K562 (cell line): Measurements from ENCODE around the gene FAM110D. TPM values are rescaled to one million over a fixed set of nuclear protein-coding genes. Genes with fewer than 3 reads are reported as not detected.

Source experiments
- CBFA2T3 ChIP-seq: fragments of 450-650 bp; IDR thresholded peaks from 2 replicates; pipeline ENCODE4 v1.6.1; 2017
- ETV1 ChIP-seq: fragments of 450-650 bp; conservative IDR thresholded peaks from 2 replicates; pipeline ENCODE4 v1.6.1; 2016; ENCODE audit warnings: missing genetic modification characterization, control low read depth, low read depth, missing compliant biosample characterization
- HNRNPL ChIP-seq: fragments of 200-400 bp; formaldehyde crosslinking; IDR thresholded peaks from 2 replicates; pipeline ENCODE4 v1.6.1; 2017; ENCODE audit warnings: low read depth, mild to moderate bottlenecking, low read length
- JUNB ChIP-seq: fragments of 450-650 bp; formaldehyde crosslinking; conservative IDR thresholded peaks from 2 replicates; pipeline ENCODE4 v1.4.0; 2020; ENCODE audit warnings: mild to moderate bottlenecking
- NCOA4 ChIP-seq: fragments of 450-650 bp; IDR thresholded peaks from 2 replicates; pipeline ENCODE4 v1.6.1; 2018; ENCODE audit warnings: mild to moderate bottlenecking; ENCODE audit not compliant: partially characterized antibody
- NR2C2 ChIP-seq, 2 experiments: fragments of 200-800 bp in 1 of 2; sonication (Bioruptor generic) in 1 of 2; sonication (generic) in 1 of 2; formaldehyde crosslinking in 1 of 2; IDR thresholded peaks; 2 replicates each; pipeline versions ENCODE4 v1.6.1 to v1.8.0; 2016 to 2022; ENCODE audit warnings: mild to moderate bottlenecking in 1 of 2, missing compliant biosample characterization in 1 of 2, missing genetic modification characterization in 1 of 2, missing genetic modification reagents in 1 of 2
- RBM15 ChIP-seq: fragments of 200-400 bp; formaldehyde crosslinking; IDR thresholded peaks from 2 replicates; pipeline ENCODE4 v1.6.1; 2018; ENCODE audit warnings: mild to moderate bottlenecking, low read length, moderate library complexity; ENCODE audit not compliant: insufficient read depth
- RBM25 ChIP-seq: fragments of 200-400 bp; formaldehyde crosslinking; IDR thresholded peaks from 2 replicates; pipeline ENCODE4 v1.6.1; 2018; ENCODE audit warnings: low read length, low read depth, moderate library complexity; ENCODE audit not compliant: severe bottlenecking
- RCOR1 ChIP-seq, 2 experiments: IDR thresholded peaks; 2 replicates each; pipeline ENCODE4 v1.6.1; 2012; ENCODE audit warnings: low read depth in 2 of 2, low read length in 2 of 2, borderline replicate concordance in 1 of 2, improper control_type of control experiment in 1 of 2
- SRSF1 ChIP-seq: fragments of 200-400 bp; formaldehyde crosslinking; IDR thresholded peaks from 2 replicates; pipeline ENCODE4 v1.6.1; 2017; ENCODE audit warnings: mild to moderate bottlenecking, low read depth, low read length, moderate library complexity
- TOE1 ChIP-seq, 2 experiments: fragments of 450-650 bp in 1 of 2; sonication (generic) in 1 of 2; formaldehyde crosslinking in 1 of 2; IDR thresholded peaks; 2 replicates each; pipeline versions ENCODE4 v1.7.1 to v1.8.0; 2016 to 2022; ENCODE audit warnings: borderline replicate concordance in 2 of 2, mild to moderate bottlenecking in 2 of 2, antibody characterized with exemption in 1 of 2, inconsistent platforms in 1 of 2, low read depth in 1 of 2, missing genetic modification reagents in 1 of 2, moderate library complexity in 1 of 2
- ZFPM2 ChIP-seq: fragments of 250-450 bp; sonication (Bioruptor Pico); IDR thresholded peaks from 2 replicates; pipeline ENCODE4 v1.5.1; 2022; ENCODE audit warnings: mild to moderate bottlenecking
- ZNF133 ChIP-seq: fragments of 250-450 bp; sonication (Bioruptor Pico); IDR thresholded peaks from 2 replicates; pipeline ENCODE4 v1.4.0; 2020; ENCODE audit warnings: mild to moderate bottlenecking
- ZNF316 ChIP-seq: fragments of 450-650 bp; IDR thresholded peaks from 2 replicates; pipeline ENCODE4 v1.6.1; 2016
- polyA plus RNA-seq, 8 experiments: library from polyadenylated mRNA; depleted of rRNA in 4 of 8; stranded (reverse) in 5 of 8; unstranded in 3 of 8; fragments of >200 nt; fragmentation: Nextera tagmentation in 2 of 8; fragmentation: Illumina TruSeq in 1 of 8; extraction: Ambion mirVana in 2 of 8; extraction: Trizol in 1 of 8; gene quantifications; 2 replicates each; pipeline versions ENCODE4 v1.2.1 to v1.2.3, GENCODE V29; 2011 to 2014; ENCODE audit warnings: inconsistent platforms in 1 of 8, missing spikeins in 1 of 8
- total RNA-seq, 7 experiments: library from RNA; depleted of rRNA in 6 of 7; stranded (reverse); fragments of >200 nt in 6 of 7; fragmentation: Illumina TruSeq in 2 of 7; extraction: Trizol in 2 of 7; gene quantifications; 2 replicates each; pipeline versions ENCODE4 v1.2.1 to v1.2.3, GENCODE V29; 2011 to 2021; ENCODE audit warnings: low replicate concordance in 1 of 7
- TF ChIP-seq, protein P1 (sequence below): fragments of 150-350 bp; IDR thresholded peaks from 2 replicates; pipeline ENCODE4 v1.6.1; 2014; ENCODE audit warnings: low read depth, mild to moderate bottlenecking, low read length, borderline replicate concordance
- TF ChIP-seq, protein P2 (sequence below), 2 experiments: fragments of 450-650 bp in 1 of 2; IDR thresholded peaks; 2 replicates each; pipeline ENCODE4 v1.6.1; 2011 to 2017; ENCODE audit warnings: low read depth in 2 of 2, antibody characterized with exemption in 1 of 2, borderline replicate concordance in 1 of 2, low read length in 1 of 2, mild to moderate bottlenecking in 1 of 2, mixed read lengths in 1 of 2; ENCODE audit not compliant: control insufficient read depth in 1 of 2
- TF ChIP-seq, protein P3 (sequence below): sonication (generic); formaldehyde crosslinking; IDR thresholded peaks from 2 replicates; pipeline ENCODE4 v1.4.0; 2020; ENCODE audit warnings: mild to moderate bottlenecking, missing genetic modification reagents

Gene FAM110D
- total and polyA plus RNA-seq, 9 of the 15 experiments (the other 6 are each of a cell fraction or from before 2014, with no cell fraction given), result 0.04 to 1.1 (median 0.33) TPM

GRCh38 chr1:26110731-26111529 is 47.9 kb upstream of the FAM110D start (continued):
- TF ChIP-seq, protein P1, sequence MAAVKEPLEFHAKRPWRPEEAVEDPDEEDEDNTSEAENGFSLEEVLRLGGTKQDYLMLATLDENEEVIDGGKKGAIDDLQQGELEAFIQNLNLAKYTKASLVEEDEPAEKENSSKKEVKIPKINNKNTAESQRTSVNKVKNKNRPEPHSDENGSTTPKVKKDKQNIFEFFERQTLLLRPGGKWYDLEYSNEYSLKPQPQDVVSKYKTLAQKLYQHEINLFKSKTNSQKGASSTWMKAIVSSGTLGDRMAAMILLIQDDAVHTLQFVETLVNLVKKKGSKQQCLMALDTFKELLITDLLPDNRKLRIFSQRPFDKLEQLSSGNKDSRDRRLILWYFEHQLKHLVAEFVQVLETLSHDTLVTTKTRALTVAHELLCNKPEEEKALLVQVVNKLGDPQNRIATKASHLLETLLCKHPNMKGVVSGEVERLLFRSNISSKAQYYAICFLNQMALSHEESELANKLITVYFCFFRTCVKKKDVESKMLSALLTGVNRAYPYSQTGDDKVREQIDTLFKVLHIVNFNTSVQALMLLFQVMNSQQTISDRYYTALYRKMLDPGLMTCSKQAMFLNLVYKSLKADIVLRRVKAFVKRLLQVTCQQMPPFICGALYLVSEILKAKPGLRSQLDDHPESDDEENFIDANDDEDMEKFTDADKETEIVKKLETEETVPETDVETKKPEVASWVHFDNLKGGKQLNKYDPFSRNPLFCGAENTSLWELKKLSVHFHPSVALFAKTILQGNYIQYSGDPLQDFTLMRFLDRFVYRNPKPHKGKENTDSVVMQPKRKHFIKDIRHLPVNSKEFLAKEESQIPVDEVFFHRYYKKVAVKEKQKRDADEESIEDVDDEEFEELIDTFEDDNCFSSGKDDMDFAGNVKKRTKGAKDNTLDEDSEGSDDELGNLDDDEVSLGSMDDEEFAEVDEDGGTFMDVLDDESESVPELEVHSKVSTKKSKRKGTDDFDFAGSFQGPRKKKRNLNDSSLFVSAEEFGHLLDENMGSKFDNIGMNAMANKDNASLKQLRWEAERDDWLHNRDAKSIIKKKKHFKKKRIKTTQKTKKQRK, result no peak
- TF ChIP-seq HNRNPL (peak; percentile 87), ZNF316 (no peak), ZFPM2 (no peak), RCOR1 (IDR thresholded peaks at IDR 0.05; ENCODE audit: borderline replicate concordance in 1 of 2, low read depth in 2 of 2, low read length in 2 of 2) (peak in 1 of 2 experiments; percentile 23; a peak in 1 of 4 replicates), CBFA2T3 (peak; percentile 9; the same call in 1 of the 2 replicates), JUNB (CRISPR knock-in tag) (no peak), NCOA4 (no peak), ETV1 (tag) (no peak), RBM25 (peak; percentile 29), SRSF1 (no peak), ZNF133 (no peak), RBM15 (no peak), TOE1 (IDR thresholded peaks at IDR 0.05; ENCODE audit: borderline replicate concordance) (peak; percentile 77; the same call in 1 of the 2 replicates), TOE1 (CRISPR knock-in tag; IDR thresholded peaks at IDR 0.05; ENCODE audit: borderline replicate concordance, low read depth) (peak; percentile 83; the same call in 1 of the 2 replicates), NR2C2 (CRISPR knock-in tag; IDR thresholded peaks at IDR 0.05) (no peak), NR2C2 (tag; IDR thresholded peaks at IDR 0.05) (peak; percentile 63; the same call in 1 of the 2 replicates)
- TF ChIP-seq, protein P2, sequence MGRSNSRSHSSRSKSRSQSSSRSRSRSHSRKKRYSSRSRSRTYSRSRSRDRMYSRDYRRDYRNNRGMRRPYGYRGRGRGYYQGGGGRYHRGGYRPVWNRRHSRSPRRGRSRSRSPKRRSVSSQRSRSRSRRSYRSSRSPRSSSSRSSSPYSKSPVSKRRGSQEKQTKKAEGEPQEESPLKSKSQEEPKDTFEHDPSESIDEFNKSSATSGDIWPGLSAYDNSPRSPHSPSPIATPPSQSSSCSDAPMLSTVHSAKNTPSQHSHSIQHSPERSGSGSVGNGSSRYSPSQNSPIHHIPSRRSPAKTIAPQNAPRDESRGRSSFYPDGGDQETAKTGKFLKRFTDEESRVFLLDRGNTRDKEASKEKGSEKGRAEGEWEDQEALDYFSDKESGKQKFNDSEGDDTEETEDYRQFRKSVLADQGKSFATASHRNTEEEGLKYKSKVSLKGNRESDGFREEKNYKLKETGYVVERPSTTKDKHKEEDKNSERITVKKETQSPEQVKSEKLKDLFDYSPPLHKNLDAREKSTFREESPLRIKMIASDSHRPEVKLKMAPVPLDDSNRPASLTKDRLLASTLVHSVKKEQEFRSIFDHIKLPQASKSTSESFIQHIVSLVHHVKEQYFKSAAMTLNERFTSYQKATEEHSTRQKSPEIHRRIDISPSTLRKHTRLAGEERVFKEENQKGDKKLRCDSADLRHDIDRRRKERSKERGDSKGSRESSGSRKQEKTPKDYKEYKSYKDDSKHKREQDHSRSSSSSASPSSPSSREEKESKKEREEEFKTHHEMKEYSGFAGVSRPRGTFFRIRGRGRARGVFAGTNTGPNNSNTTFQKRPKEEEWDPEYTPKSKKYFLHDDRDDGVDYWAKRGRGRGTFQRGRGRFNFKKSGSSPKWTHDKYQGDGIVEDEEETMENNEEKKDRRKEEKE (IDR thresholded peaks at IDR 0.05; ENCODE audit: borderline replicate concordance in 1 of 2, control insufficient read depth in 1 of 2, low read depth in 2 of 2, low read length in 1 of 2), result peak in 1 of 2 experiments; percentile 81; a peak in 2 of 4 replicates
- TF ChIP-seq, protein P3, sequence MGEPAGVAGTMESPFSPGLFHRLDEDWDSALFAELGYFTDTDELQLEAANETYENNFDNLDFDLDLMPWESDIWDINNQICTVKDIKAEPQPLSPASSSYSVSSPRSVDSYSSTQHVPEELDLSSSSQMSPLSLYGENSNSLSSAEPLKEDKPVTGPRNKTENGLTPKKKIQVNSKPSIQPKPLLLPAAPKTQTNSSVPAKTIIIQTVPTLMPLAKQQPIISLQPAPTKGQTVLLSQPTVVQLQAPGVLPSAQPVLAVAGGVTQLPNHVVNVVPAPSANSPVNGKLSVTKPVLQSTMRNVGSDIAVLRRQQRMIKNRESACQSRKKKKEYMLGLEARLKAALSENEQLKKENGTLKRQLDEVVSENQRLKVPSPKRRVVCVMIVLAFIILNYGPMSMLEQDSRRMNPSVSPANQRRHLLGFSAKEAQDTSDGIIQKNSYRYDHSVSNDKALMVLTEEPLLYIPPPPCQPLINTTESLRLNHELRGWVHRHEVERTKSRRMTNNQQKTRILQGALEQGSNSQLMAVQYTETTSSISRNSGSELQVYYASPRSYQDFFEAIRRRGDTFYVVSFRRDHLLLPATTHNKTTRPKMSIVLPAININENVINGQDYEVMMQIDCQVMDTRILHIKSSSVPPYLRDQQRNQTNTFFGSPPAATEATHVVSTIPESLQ (CRISPR knock-in tag), result peak; percentile 27; the same call in 1 of the 2 replicates
